Lower lobe of right lung (tissue), 2 donors: ENCODE measurements around the gene ZNF718. TPM values are rescaled to one million over a fixed set of nuclear protein-coding genes. Genes with fewer than 3 reads are reported as not detected.

ENCODE experiments used
- ATAC-seq, 2 donors: fragments of 200-7000 bp; cut with Tn5 transposase; one replicate each; pipeline ENCODE4 v1.9.1; 2020 to 2022; ENCODE audit warnings: mild to moderate bottlenecking in 2 of 2, moderate library complexity in 2 of 2
- DNase-seq: peaks from one replicate; pipeline ENCODE4 v3.0.0-alpha.2; 2020
- H3K27ac ChIP-seq: fragments of 200-600 bp; one replicate; pipeline ENCODE4 v1.8.0; 2022
- H3K27me3 ChIP-seq: fragments of 200-600 bp; one replicate; pipeline ENCODE4 v1.8.0; 2022; ENCODE audit warnings: low read depth
- H3K36me3 ChIP-seq: fragments of 200-600 bp; one replicate; pipeline ENCODE4 v1.8.0; 2022; ENCODE audit warnings: mild to moderate bottlenecking
- H3K4me1 ChIP-seq: fragments of 200-600 bp; one replicate; pipeline ENCODE4 v1.8.0; 2022
- H3K4me3 ChIP-seq: fragments of 200-600 bp; one replicate; pipeline ENCODE4 v1.8.0; 2022; ENCODE audit warnings: mild to moderate bottlenecking
- H3K9me3 ChIP-seq: fragments of 200-600 bp; one replicate; pipeline ENCODE4 v1.8.0; 2022
- CTCF ChIP-seq: fragments of 200-600 bp; IDR thresholded peaks from one replicate; pipeline ENCODE4 v1.8.0; 2022; ENCODE audit warnings: antibody characterized with exemption, mild to moderate bottlenecking
- intact Hi-C: fragments of 100-400 bp; cut with DNase I; formaldehyde crosslinking; loops from one replicate; pipeline ENCODE4 v1.11.0; 2022
- total RNA-seq: library from RNA; stranded (reverse); fragmentation: NEBNext Ultra II Directional; extraction: Animal tissue kit (Norgen Biotek cat#: 25700); gene quantifications from one replicate; pipeline ENCODE4 v1.2.1, GENCODE V29; 2021
- donor health status: DM: no; HTN: yes; CAD: no; lungs with severe emphysema.

ZNF718 gene
- total RNA-seq, 1 donor from 2014 or later, result 9.8 TPM

GRCh38 chr4:132483-132882 is 8.2 kb downstream of the ZNF718 start:
- peaks cover 39% of the 10 kb centered on the region for H3K36me3 ChIP-seq
- peaks cover 26% of the 10 kb centered on the region for H3K9me3 ChIP-seq
- intact Hi-C loops, result no loop called here
- no peak for ATAC-seq
- H3K4me3 ChIP-seq, result no peak overlapping the region
- DNase-seq, result no peak
- H3K27ac ChIP-seq, result no peak overlapping the region
- no peaks in the 10 kb centered on the region for H3K4me1 ChIP-seq
- no peak for TF ChIP-seq CTCF
- no peaks in the 10 kb centered on the region for H3K27me3 ChIP-seq

GRCh38 chr4:138935-139334 is 14.6 kb downstream of the ZNF718 start:
- intact Hi-C loops, result no loop called here
- H3K9me3 ChIP-seq, result peaks cover 90% of the 10 kb centered on the region
- no peak overlapping the region for H3K27ac ChIP-seq
- no peak overlapping the region for H3K4me3 ChIP-seq
- no peak for DNase-seq
- H3K36me3 ChIP-seq, result peaks cover 42% of the 10 kb centered on the region
- TF ChIP-seq CTCF, result no peak
- H3K27me3 ChIP-seq, result no peaks in the 10 kb centered on the region
- H3K4me1 ChIP-seq, result no peaks in the 10 kb centered on the region
- no peak for ATAC-seq

GRCh38 chr4:139691-140090 is 15.4 kb downstream of the ZNF718 start:
- Histone ChIP-seq H3K9me3 (peaks cover 96% of the 10 kb centered on the region), H3K4me3 (no peak overlapping the region), H3K27ac (no peak overlapping the region), H3K36me3 (peaks cover 35% of the 10 kb centered on the region), H3K4me1 (no peaks in the 10 kb centered on the region), H3K27me3 (no peaks in the 10 kb centered on the region)
- ATAC-seq (no peak), DNase-seq (no peak)
- no peak for TF ChIP-seq CTCF
- intact Hi-C loops, result no loop called here

GRCh38 chr4:146621-147020 is 22.3 kb downstream of the ZNF718 start:
- H3K36me3 ChIP-seq, result no peaks in the 10 kb centered on the region

GRCh38 chr4:147233-147632 is 22.9 kb downstream of the ZNF718 start:
- Histone ChIP-seq H3K27ac (no peak overlapping the region), H3K27me3 (no peaks in the 10 kb centered on the region), H3K36me3 (no peaks in the 10 kb centered on the region), H3K9me3 (peaks cover 93% of the 10 kb centered on the region), H3K4me1 (no peaks in the 10 kb centered on the region), H3K4me3 (no peak overlapping the region)
- intact Hi-C loops, result no loop called here
- TF ChIP-seq CTCF, result no peak
- DNase-seq, result no peak
- ATAC-seq, result no peak

More at GRCh38 chr4:146621-147020, 22.3 kb downstream of the ZNF718 start:
- TF ChIP-seq CTCF, result no peak
- ATAC-seq, result no peak
- intact Hi-C loops, result no loop called here
- no peaks in the 10 kb centered on the region for H3K27me3 ChIP-seq
- no peak overlapping the region for H3K4me3 ChIP-seq
- no peak for DNase-seq
- no peak overlapping the region for H3K27ac ChIP-seq
- H3K4me1 ChIP-seq, result no peaks in the 10 kb centered on the region
- H3K9me3 ChIP-seq, result peaks cover 99% of the 10 kb centered on the region
